GM18861 (cell line): ENCODE measurements around the gene DNAI7.

ENCODE experiments used
- ATAC-seq: cut with Tn5 transposase; IDR thresholded peaks from one replicate; pipeline ENCODE4 v1.9.1; 2021; ENCODE audit not compliant: unreplicated experiment

The DNAI7 gene

GRCh38 chr12:25107920-25108319 lies 87.0 kb downstream of the DNAI7 start:
- peak; percentile 94 for ATAC-seq

- no peak for ATAC-seq
These were observed 88.1 kb downstream of the DNAI7 start for GRCh38 chr12:25106818-25107217.

- ATAC-seq = no peak
These were observed 92.6 kb downstream of the DNAI7 start for GRCh38 chr12:25102402-25102801.

GRCh38 chr12:25101092-25101445 lies 93.9 kb downstream of the DNAI7 start:
- no peak for ATAC-seq

- no peak for ATAC-seq
These were observed 94.5 kb downstream of the DNAI7 start for GRCh38 chr12:25100194-25101091.

- ATAC-seq = no peak
These were observed 96.0 kb downstream of the DNAI7 start for GRCh38 chr12:25099010-25099409.

GRCh38 chr12:25089738-25090137 lies 105.2 kb downstream of the DNAI7 start:
- ATAC-seq = no peak

GRCh38 chr12:25087596-25087995 lies 107.4 kb downstream of the DNAI7 start:
- no peak for ATAC-seq

GRCh38 chr12:25084816-25085215 lies 110.1 kb downstream of the DNAI7 start:
- ATAC-seq = no peak

GRCh38 chr12:25083211-25083610 lies 111.7 kb downstream of the DNAI7 start:
- no peak for ATAC-seq

- ATAC-seq = no peak
These were observed 112.3 kb downstream of the DNAI7 start for GRCh38 chr12:25082628-25083027.

GRCh38 chr12:25079393-25079792 lies 115.6 kb downstream of the DNAI7 start:
- no peak for ATAC-seq

- peak; percentile 54 for ATAC-seq
These were observed 120.0 kb downstream of the DNAI7 start for GRCh38 chr12:25074954-25075353.

GRCh38 chr12:25074113-25074512 lies 120.8 kb downstream of the DNAI7 start:
- ATAC-seq = no peak

- no peak for ATAC-seq
These were observed 121.9 kb downstream of the DNAI7 start for GRCh38 chr12:25072906-25073650.

- ATAC-seq = no peak
These were observed 123.6 kb downstream of the DNAI7 start for GRCh38 chr12:25071366-25071765.

GRCh38 chr12:25069224-25069623 lies 125.7 kb downstream of the DNAI7 start:
- no peak for ATAC-seq

GRCh38 chr12:25065035-25065434 lies 129.9 kb downstream of the DNAI7 start:
- no peak for ATAC-seq

GRCh38 chr12:25063873-25064628 lies 130.9 kb downstream of the DNAI7 start:
- ATAC-seq = no peak

GRCh38 chr12:25058658-25059058 lies 136.3 kb downstream of the DNAI7 start:
- ATAC-seq = peak; percentile 36
